HG03095 (cell line): ENCODE results near the gene CCDC154.

Source experiments
- ATAC-seq: cut with Tn5 transposase; IDR thresholded peaks from one replicate; pipeline ENCODE4 v1.9.1; 2021; ENCODE audit warnings: moderate library complexity; ENCODE audit not compliant: unreplicated experiment

The CCDC154 gene

DNA sequence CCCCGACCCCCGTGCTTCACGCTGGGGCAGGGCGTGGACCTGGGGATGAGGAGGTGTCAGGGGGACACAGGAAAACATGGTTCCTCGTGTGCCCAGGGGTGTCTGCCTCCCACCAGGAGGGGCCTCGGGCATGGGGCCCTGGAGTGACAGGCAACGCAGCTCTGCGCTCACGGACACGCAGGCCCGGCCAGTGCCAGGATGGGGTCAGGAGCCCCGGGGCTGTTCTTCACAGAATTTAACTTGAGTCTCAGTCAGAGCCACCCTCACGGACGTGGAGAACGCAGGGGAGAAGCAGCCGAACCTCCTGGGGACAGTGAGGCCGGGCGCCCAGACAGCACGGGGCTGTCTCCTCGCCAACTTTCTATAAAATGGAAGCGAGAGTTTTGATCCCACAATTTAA is 46.6 kb downstream of the CCDC154 start:
- ATAC-seq, result no peak

DNA sequence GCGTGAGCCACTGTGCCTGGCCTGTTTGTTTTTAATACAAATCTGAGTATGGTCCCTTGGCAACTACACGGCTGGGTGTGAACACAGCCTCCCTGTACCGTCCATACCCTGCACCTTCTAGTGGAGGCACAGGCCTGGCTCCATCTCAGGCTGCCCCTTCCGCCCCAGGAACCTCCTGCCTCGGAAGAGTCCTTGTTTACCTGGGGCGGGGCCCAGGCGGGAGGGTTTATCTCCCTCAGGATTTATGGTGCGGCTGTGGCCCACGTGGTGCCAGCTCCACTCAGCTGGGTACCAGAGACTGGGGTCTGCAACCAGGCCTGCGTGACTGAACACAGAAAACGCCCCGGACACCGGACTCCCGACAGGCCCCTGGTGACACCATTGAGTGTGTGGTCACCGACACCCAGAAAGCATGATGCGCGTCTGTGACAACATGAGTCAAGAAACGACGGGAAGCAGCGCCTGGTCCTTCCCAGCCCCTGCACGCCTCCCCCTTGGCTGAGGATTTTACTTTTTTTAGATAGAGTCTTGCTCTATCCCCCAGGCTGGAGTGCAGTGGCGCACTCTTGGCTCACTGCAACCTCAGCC is 48.8 kb downstream of the CCDC154 start:
- no peak for ATAC-seq

DNA sequence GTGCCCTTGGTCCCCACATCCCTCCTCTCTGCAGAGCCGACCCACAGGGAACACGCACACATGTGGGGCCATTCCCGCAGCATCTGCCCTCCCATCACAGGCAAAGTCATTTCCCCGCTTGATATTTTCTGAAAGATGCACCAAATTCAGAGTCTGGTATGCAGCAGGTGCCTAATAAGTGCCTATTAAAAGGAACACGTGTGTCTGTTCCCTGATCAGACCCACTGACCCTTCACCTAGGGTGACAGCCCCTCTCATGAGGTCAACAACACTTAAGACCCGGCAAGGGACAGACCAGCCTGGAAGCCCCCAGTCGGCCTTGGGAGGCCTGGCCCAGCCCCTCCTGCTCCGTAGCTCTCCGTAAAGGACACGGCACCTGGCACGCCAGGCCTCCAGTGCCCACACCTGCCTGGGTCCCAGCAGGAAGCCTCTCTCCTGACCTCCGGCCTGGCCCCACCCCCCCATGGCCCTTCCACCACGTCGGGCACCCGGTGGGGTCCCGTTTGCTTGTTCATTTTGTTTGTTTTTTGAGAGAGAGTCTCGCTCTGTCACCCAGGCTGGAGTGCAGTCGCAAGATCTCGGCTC is 49.9 kb downstream of the CCDC154 start:
- ATAC-seq, result no peak

DNA sequence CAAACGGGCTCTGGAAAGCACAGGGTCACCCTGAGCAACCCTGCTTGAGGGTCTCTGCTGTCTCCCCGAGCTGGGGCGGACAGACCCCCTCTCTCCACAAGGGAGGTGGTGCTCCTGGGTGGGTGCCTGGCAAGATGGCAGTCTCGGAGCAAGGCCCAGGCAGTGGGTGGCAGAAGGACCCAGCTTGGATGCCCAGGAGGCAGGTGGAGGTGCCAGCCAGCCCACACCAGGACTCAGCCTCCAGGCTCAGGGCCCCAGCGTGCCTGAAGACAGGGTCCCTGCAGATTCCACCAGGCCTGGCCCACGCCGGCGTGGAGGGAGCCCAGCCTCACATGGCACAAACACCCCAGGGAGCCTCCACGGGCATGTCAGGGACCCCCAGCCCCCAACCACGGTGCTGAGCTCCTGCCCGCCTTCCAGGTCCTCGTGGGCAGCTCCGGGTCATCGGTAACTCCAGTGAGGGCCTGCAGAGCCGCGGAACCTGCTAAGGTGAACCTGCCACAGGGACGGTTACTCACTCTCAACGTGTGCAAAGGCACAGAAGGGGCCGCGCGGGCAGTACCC is 50.7 kb downstream of the CCDC154 start:
- no peak for ATAC-seq

DNA sequence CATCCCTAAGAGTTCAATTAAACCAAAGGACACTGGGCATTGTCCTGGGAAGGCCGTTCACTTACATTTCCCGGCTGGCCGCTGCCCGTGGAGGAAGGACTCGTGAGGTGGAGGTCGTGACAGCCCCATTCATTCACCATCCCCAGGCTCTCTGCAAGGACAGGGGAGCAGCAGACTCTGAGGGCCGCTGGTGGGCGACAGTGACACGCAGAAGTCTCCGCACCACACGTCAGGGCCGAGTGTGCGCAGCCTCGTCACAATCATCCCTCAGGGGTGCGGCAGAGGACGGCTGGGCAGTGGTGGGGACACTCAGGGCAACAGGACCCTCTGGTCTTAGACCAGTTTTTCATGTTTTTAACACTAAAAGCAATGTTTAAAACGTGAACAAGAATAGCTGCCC is 51.5 kb downstream of the CCDC154 start:
- no peak for ATAC-seq

DNA sequence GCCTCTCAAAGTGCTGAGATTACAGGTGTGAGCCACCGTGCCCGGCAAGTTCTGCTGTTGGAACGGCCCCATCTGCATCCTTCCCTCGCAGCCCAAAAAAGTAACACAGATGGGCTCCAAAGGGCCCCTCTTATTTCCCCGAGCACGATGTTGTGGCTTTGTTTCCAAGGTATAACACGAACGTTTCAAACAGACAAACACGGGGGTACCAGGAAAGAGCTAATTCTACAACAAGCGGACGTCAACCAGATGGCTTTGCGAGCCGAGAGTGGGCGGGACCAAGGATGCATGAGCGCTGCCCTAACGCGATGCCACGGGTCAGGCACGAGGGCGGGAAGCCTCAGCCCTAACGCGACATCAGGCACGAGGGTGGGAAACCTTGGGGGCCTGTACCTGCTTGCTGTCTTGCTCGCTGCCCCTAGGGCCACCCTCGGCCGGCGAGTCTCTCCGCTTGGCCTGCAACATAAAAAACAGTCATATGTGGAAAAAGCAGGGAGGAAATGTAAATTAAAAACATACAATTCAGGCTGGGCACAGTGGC is 54.0 kb downstream of the CCDC154 start:
- no peak for ATAC-seq

DNA sequence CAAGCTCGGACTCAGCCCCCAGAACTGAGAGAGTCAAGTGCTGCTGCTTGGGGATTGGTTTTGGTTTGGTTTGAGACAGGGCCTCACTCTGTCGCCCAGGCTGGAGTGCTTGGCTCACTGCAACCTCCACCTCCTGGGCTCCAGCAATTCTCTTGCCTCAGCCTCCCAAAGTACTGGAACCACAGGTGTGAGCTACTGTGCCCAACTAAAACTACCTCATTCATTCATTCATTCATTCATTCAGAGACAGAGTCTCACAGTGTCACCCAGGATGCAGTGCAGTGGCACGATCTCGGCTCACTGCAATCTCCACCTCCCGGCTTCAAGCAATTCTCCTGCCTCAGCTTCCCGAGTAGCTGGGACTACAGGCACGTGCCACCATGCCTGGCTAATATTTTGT is 54.6 kb downstream of the CCDC154 start:
- ATAC-seq, result no peak

DNA sequence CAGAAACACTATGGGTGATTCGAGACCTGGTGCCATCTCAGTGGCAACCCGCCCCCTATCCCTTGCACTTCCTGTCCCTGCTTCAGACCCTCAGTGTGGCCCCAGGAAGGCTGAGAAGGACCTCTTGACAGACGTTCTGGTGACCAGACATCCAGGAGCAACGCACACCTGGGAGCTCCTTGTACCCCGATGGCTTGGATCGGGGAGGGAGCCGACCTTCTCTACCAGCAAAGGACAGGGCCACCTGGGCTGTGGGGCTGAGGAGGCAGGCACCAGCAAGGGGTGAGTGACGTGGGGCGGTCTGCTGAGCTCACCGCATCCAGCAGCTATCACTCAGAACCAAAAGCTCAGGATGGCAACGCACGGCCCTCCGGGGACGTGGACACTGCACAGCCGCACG is 57.0 kb downstream of the CCDC154 start:
- no peak for ATAC-seq

DNA sequence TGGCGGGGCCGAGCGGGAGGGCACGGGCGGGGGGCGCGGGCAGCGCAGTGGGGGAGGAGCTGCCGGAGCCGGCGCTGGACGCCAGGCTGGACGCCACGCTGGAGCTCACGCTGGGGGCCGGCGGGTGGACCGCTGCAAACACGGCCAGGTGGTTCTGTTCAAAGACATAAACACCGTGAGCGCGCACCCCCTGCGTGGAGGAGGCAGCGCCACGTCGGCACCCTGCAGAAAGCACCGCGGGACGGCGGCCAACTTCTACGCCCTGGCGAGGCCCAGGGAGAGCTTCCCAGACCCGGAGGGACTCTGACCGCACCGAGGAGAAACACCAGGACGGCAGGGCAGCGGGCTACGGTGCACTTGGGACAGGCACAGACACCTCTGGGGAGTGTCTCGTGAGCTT is 59.1 kb downstream of the CCDC154 start:
- ATAC-seq, result no peak
